NB4 (cell line): ENCODE data around the gene TSPAN11.

ENCODE experiments used
- DNase-seq: peaks from one replicate; pipeline ENCODE4 v3.0.0; 2010; ENCODE audit warnings: low read depth
- H3K4me3 ChIP-seq: one replicate; pipeline ENCODE4 v1.5.1; 2011; ENCODE audit warnings: mild to moderate bottlenecking, low read depth, low read length, moderate library complexity
- CTCF ChIP-seq: IDR thresholded peaks from one replicate; pipeline ENCODE4 v1.5.1; 2012; ENCODE audit warnings: low read depth, low read length
- MYC ChIP-seq: IDR thresholded peaks from 2 replicates; pipeline ENCODE4 v1.6.1; 2011; ENCODE audit warnings: low read depth, low read length
- POLR2A ChIP-seq: IDR thresholded peaks from 2 replicates; pipeline ENCODE4 v1.6.1; 2011; ENCODE audit warnings: mild to moderate bottlenecking; ENCODE audit not compliant: insufficient read length; ENCODE audit errors: extremely low read depth
- TF ChIP-seq, protein P1 (sequence below): IDR thresholded peaks from 2 replicates; pipeline ENCODE4 v1.6.1; 2011; ENCODE audit warnings: low read depth, low read length

The TSPAN11 gene

DNA sequence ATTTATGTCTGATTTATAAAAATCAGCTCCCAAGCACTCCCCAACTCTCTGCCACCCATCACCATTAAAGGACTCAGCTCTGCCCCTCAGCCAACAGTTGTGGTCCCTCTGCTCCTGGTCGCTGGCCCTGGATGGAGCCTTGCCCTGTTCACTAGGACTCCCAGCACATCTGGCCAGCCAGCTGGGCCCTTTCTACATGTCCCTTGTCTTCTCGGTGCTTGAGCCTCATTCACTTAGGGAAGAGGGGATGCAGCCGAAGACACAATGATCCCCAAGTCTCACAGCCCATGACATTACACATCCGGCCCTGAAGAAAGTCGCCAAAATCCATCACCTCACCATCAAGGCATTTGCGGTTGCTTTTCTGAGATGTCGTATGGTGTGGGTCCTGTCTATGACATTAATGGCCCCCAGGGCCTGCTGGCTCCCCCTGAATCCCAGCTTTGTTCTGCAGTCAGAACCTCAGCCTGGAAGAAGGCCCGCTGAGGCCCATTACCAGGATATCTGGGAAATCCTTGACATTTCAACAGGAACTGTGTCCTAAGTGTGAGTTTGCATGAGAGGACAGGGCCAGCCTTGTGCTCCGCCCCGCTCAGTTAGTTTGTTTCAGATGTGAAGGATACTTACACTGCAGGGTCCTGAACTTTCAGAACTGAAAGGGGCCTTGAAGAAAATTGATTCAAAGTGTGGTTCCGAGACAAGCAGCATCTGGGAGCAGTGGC lies 19.1 kb downstream of the TSPAN11 start:
- no peak for DNase-seq
- TF ChIP-seq CTCF (no peak), POLR2A (no peak)
- TF ChIP-seq, protein P1, sequence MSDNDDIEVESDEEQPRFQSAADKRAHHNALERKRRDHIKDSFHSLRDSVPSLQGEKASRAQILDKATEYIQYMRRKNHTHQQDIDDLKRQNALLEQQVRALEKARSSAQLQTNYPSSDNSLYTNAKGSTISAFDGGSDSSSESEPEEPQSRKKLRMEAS, result no peak
- H3K4me3 ChIP-seq, result no peak overlapping the region

GRCh38 chr12:30952015-30952414 lies 25.5 kb downstream of the TSPAN11 start:
- no peak for DNase-seq
- TF ChIP-seq MYC, result no peak
- TF ChIP-seq POLR2A, result no peak
- no peak overlapping the region for H3K4me3 ChIP-seq

GRCh38 chr12:30953257-30953656 lies 26.7 kb downstream of the TSPAN11 start:
- no peak for DNase-seq
- TF ChIP-seq POLR2A, result no peak
- TF ChIP-seq, protein P1, result no peak
- TF ChIP-seq MYC, result no peak
- no peak for TF ChIP-seq CTCF
- no peak overlapping the region for H3K4me3 ChIP-seq

- DNase-seq, result no peak
- H3K4me3 ChIP-seq, result no peak overlapping the region
- TF ChIP-seq MYC (no peak), POLR2A (no peak), CTCF (no peak)
- TF ChIP-seq, protein P1, result no peak
Measured at GRCh38 chr12:30953951-30954751, 27.6 kb downstream of the TSPAN11 start.

DNA sequence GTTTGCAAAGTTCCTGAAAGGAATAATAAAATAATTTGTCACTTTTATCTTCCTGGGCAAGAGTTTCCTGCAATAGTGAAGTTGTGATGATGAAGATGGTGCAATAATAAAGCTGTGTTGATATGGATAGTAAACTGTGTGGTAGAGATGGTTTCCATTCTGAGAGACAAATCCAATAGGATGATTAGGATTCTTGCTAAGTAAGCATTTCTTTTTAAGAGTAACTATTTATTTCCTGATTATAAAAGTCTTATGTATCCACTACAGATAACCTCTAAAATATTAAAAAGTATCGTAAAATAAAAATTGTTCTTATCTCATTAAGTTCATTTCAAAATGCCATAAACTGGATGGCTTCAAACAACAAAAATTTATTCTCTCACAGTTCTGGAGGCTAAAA lies 28.7 kb downstream of the TSPAN11 start:
- no peak overlapping the region for H3K4me3 ChIP-seq
- no peak for DNase-seq
- TF ChIP-seq MYC, result no peak
- TF ChIP-seq, protein P1, result no peak
- TF ChIP-seq POLR2A, result no peak
- no peak for TF ChIP-seq CTCF

DNA sequence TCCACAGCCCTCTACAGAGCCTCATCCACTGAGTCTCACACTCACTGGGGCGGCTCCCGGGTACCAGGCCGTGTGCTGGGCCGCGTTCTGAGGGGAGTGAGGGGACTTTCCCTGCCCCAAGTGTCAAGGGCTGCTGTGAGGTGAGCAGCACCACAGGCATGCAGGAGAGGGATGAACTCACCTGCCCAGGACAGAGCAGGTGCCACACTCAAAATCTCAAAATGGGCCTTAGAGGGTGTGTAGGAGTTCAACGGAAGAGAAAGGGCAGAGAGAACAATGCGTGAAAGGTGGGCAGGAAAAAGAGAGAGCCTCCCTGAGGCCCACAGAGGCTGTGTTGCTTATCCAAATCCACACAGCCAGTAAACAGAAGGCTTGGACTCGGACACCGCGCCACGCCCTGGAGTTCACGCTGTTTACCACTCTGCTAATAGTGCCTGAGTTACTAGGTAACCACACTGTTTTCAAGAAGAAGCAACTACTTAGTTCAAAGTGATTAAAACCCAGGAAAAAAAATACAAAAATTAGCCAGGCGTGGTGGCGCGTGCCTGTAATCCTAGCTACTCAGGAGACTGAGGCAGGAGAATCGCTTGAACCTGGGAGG lies 32.7 kb downstream of the TSPAN11 start:
- TF ChIP-seq, protein P1, result no peak
- TF ChIP-seq CTCF (no peak), POLR2A (no peak), MYC (no peak)
- DNase-seq, result no peak
- H3K4me3 ChIP-seq, result no peak overlapping the region
